GM12801 (cell line): ENCODE results near the gene SPRR3.

Source experiments
- TF ChIP-seq, protein P1 (sequence below): IDR thresholded peaks from one replicate; pipeline ENCODE4 v1.5.1; 2011; ENCODE audit warnings: control low read depth; ENCODE audit not compliant: insufficient read length; ENCODE audit errors: extremely low read depth

Gene SPRR3

DNA sequence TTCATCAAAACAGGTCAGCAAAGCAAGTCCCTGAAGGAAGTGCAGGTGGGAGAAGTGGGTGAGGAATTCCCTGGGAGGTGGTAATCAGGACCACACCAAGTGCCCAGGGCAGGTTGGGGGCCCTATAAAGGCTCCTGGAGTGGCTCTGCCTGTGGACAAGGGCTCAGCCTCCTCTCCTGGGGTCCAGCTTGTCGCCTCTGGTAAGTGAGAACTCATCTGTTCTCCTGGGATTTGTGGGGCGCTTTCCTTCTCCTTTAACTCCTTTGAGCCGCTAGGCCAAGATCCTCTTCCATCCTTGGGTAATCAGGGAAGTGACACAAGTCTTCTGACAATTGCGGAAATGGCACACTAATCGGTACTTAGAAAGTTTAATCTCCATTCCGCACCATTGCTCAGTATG, 31.1 kb upstream of the SPRR3 start, which contains the start of gene SPRR4:
Gene SPRR4 (plus strand): TSS at position 154 of the 400 bp plus-strand sequence. CDS start 1,243 bp downstream, outside the sequence.
- TF ChIP-seq, protein P1, sequence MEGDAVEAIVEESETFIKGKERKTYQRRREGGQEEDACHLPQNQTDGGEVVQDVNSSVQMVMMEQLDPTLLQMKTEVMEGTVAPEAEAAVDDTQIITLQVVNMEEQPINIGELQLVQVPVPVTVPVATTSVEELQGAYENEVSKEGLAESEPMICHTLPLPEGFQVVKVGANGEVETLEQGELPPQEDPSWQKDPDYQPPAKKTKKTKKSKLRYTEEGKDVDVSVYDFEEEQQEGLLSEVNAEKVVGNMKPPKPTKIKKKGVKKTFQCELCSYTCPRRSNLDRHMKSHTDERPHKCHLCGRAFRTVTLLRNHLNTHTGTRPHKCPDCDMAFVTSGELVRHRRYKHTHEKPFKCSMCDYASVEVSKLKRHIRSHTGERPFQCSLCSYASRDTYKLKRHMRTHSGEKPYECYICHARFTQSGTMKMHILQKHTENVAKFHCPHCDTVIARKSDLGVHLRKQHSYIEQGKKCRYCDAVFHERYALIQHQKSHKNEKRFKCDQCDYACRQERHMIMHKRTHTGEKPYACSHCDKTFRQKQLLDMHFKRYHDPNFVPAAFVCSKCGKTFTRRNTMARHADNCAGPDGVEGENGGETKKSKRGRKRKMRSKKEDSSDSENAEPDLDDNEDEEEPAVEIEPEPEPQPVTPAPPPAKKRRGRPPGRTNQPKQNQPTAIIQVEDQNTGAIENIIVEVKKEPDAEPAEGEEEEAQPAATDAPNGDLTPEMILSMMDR: no peak

DNA sequence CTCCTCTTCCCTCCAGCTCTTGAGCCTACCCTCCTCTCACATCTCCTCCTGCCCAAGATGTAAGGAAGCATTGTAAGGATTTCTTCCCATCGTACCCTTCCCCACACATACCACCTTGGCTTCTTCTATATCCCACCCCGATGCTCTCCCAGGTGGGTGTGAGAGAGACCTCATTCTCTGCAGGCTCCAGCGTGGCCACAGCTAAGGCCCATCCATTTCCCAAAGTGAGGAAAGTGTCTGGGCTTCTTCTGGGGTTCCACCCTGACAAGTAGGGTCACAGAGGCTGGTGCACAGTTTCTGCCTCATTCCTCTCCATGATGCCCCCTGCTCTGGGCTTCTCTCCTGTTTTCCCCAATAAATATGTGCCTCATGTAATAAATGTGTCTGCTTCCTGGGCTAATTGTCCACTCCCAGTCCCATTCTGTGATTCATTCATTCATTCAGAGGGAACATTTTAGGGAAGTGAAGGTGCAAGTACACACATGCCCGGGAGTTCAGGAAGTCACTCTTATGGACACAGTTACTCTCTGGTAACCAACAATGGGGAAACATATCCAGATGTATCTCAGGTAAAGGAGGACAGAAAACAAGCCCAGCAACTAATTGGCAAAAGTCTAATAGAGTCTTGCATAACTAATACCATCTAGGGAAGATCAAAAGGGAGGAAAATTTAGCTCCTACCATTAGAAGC, 29.2 kb upstream of the SPRR3 start:
- TF ChIP-seq, protein P1: no peak

DNA sequence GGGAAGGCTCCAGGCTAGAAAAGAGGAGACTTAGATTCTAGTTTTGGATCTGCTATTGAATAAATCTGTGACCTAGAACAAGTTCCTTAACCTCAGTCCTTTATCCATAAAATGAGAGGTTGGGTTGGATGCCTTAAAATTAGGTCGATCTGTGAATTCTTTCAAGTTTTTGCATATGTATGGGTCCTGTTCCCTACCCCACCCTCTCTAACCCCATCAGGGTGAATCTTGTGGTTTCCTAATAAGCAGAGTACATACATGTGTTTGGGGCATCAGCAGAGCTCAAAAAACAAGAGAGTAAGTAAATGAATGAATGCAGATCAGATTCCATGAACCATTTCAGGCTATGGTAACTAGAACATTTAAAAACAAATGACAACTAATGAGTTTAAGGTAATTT, 24.9 kb upstream of the SPRR3 start:
- TF ChIP-seq, protein P1: no peak

DNA sequence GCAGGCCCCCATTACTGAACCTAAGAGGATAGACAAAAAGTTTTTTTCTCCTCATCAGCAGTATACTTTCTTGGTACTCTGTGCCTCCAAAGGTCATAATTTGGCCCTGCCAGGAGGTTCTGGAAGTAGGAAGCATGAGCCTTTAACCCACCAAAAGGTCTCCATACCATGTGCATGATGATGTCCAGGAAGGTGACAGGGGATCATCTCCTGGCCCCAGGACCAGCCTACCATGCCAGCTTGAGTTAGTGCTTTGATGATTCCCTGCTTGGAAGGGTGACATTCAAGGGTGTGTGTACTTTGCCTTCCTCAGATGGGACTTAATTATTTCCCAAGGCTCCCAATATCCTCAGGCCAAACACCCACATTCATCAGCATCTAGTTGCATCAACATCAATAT, 23.9 kb upstream of the SPRR3 start:
- TF ChIP-seq, protein P1: no peak

DNA sequence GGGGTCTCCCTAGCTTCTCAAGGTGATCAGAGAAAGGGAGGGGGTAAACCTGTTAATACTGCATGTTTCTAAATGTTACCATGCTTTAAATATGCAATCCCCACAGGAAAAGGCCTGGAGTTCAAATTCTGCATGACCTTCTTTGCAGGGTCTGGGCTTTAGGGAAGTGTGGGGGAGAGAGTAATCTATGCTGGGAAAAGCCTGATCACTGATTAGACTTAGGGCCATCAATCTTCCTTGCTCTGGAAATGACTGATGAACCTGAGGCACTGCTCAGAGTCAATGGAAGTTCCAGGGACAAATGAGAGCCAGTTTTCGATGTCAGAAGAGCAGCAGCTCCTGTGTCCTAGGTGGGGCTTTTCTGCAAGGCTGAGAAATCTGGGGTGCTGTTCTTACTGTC, 20.9 kb upstream of the SPRR3 start:
- TF ChIP-seq, protein P1: no peak

DNA sequence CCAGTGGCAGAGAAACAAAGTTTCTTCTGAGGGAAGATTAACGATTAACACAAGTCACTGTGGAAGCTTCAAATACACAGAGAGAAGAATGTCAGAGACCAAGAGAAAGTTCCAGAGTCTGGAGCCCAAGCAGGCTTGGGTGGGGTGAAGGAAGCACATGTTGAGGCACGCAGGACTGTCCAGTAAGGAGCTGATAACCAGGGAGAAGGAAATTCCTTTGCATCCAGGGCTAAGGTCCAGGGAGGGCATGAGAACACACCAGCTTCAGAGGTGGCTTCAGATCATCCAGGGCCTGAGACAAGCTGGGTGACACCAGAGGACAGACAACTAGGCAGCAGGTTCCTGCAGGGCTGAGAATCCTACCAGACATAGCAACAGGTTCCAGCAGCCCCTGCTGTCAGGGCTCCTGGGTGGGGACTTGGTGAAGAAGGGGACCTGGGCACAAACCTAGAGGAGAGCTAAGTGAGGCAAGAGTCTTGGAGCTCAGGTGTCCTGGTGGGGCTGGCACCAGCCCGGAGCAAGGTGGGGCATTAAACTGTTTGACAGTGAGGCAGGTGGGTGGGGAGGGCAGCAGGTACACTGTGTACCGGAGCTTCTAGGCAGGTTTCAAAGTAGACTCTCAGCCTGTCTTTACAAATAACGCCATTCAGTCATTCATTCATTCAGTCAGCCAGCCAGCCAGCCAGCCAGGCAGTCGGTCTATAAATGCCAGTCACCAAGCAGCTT, 20.2 kb upstream of the SPRR3 start:
- TF ChIP-seq, protein P1: no peak

DNA sequence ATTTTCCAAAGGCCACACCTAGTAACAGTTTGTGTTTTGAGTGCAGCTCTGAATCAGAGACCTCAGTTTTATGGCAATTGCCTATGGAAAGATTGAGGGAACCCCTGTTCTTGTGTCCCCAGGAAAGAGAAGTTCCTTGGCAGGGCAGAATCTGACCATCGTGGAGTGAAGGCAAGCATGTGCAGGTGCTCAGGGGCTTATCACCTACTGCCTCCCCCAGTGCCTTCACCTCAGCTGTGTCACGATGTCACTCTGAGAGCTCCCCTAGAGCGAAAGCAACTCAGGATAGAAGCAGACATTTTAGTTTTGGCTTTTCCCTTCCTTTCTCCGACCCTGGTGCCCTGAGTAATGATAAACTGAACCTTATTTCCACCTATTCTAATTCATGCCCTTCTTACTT, 19.5 kb upstream of the SPRR3 start:
- TF ChIP-seq, protein P1: no peak
